HepG2 (cell line): ENCODE measurements around the gene PITHD1. TPM values are rescaled to one million over a fixed set of nuclear protein-coding genes. Genes with fewer than 3 reads are reported as not detected.

ENCODE experiments used
- AGO2 ChIP-seq: fragments of 200-400 bp; formaldehyde crosslinking; optimal IDR thresholded peaks from 2 replicates; pipeline ENCODE3; 2017; ENCODE audit warnings: mild to moderate bottlenecking, low read depth, low read length, moderate library complexity
- CHD2 ChIP-seq: IDR thresholded peaks from 2 replicates; pipeline ENCODE4 v1.6.1; 2011; ENCODE audit warnings: low read depth, low read length, improper control_type of control experiment
- GMEB2 ChIP-seq: IDR thresholded peaks from 2 replicates; pipeline ENCODE4 v1.6.1; 2016; ENCODE audit warnings: missing biosample characterization, missing genetic modification reagents, low read depth
- HMG20B ChIP-seq: conservative IDR thresholded peaks from 2 replicates; pipeline ENCODE4 v1.6.1; 2016; ENCODE audit warnings: missing genetic modification reagents, missing compliant biosample characterization
- IRF9 ChIP-seq: sonication (generic); formaldehyde crosslinking; IDR thresholded peaks from 2 replicates; pipeline ENCODE4 v1.8.0; 2022; ENCODE audit warnings: missing genetic modification reagents, mild to moderate bottlenecking, borderline replicate concordance
- JUN ChIP-seq: sonication (generic); formaldehyde crosslinking; IDR thresholded peaks from 2 replicates; pipeline ENCODE4 v1.4.0; 2020; ENCODE audit warnings: mild to moderate bottlenecking, missing genetic modification reagents
- PRMT3 ChIP-seq: sonication (generic); formaldehyde crosslinking; IDR thresholded peaks from 2 replicates; pipeline ENCODE4 v1.8.1; 2022; ENCODE audit warnings: low read depth, mild to moderate bottlenecking, moderate library complexity, missing genetic modification reagents, borderline replicate concordance
- SALL1 ChIP-seq: sonication (generic); formaldehyde crosslinking; IDR thresholded peaks from 2 replicates; pipeline ENCODE4 v1.8.0; 2022; ENCODE audit warnings: mild to moderate bottlenecking, missing genetic modification reagents
- SAP130 ChIP-seq: IDR thresholded peaks from 2 replicates; pipeline ENCODE4 v1.6.1; 2016; ENCODE audit warnings: low read depth
- TEF ChIP-seq: sonication (generic); formaldehyde crosslinking; IDR thresholded peaks from 2 replicates; pipeline ENCODE4 v1.5.0; 2020; ENCODE audit warnings: missing genetic modification reagents
- TRIM22 ChIP-seq: fragments of 450-650 bp; IDR thresholded peaks from 2 replicates; pipeline ENCODE4 v1.6.1; 2017
- XBP1 ChIP-seq: sonication (generic); formaldehyde crosslinking; IDR thresholded peaks from 2 replicates; pipeline ENCODE4 v1.5.0; 2020; ENCODE audit warnings: missing genetic modification reagents
- ZBTB49 ChIP-seq: sonication (generic); formaldehyde crosslinking; IDR thresholded peaks from 2 replicates; pipeline ENCODE4 v1.4.0; 2020; ENCODE audit warnings: missing genetic modification reagents, borderline replicate concordance
- ZFP36L2 ChIP-seq: sonication (generic); formaldehyde crosslinking; IDR thresholded peaks from 2 replicates; pipeline ENCODE4 v1.4.0; 2020; ENCODE audit warnings: missing genetic modification reagents
- ZGPAT ChIP-seq: IDR thresholded peaks from 2 replicates; pipeline ENCODE4 v1.6.1; 2016; ENCODE audit warnings: mild to moderate bottlenecking
- ZNF225 ChIP-seq: sonication (generic); formaldehyde crosslinking; IDR thresholded peaks from 2 replicates; pipeline ENCODE4 v1.4.0; 2020; ENCODE audit warnings: mild to moderate bottlenecking, missing genetic modification reagents
- ZNF337 ChIP-seq: sonication (generic); formaldehyde crosslinking; IDR thresholded peaks from 2 replicates; pipeline ENCODE4 v1.5.1; 2020; ENCODE audit warnings: missing genetic modification reagents, low read depth, mild to moderate bottlenecking, borderline replicate concordance
- ZNF580 ChIP-seq: IDR thresholded peaks from 2 replicates; pipeline ENCODE4 v1.6.1; 2016; ENCODE audit warnings: low read depth, borderline replicate concordance
- ZNF772 ChIP-seq: sonication (generic); formaldehyde crosslinking; IDR thresholded peaks from 2 replicates; pipeline ENCODE4 v1.5.0; 2020; ENCODE audit warnings: mild to moderate bottlenecking, missing genetic modification reagents
- ZNF792 ChIP-seq: IDR thresholded peaks from 2 replicates; pipeline ENCODE4 v1.6.1; 2016
- polyA plus RNA-seq, 8 experiments: library from polyadenylated mRNA; depleted of rRNA in 3 of 8; stranded (reverse) in 7 of 8; unstranded in 1 of 8; fragments of >200 nt; fragmentation: Illumina TruSeq in 4 of 8; extraction: Trizol in 4 of 8; gene quantifications; 2 replicates each; pipeline versions ENCODE4 v1.2.1 to v1.2.3, GENCODE V29; 2011 to 2016; ENCODE audit warnings: low read depth in 4 of 8, missing spikeins in 1 of 8, mixed read lengths in 1 of 8; ENCODE audit not compliant: insufficient read depth in 1 of 8
- total RNA-seq, 5 experiments: library from RNA; depleted of rRNA; stranded (reverse); fragments of >200 nt; fragmentation: Illumina TruSeq; extraction: Trizol; gene quantifications; 2 replicates each; pipeline ENCODE4 v1.2.3, GENCODE V29; 2016; ENCODE audit warnings: low read depth in 1 of 5

PITHD1 gene
- total and polyA plus RNA-seq, 2 of the 13 experiments (the other 11 are each of a cell fraction or from before 2014, with no cell fraction given), result 28.0 to 37.3 TPM

GRCh38 chr1:23743287-23744152, 34.7 kb upstream of the PITHD1 start, which contains the start of gene ELOA (continued):
- peak; percentile 69; the same call in 1 of the 2 replicates for TF ChIP-seq ZGPAT (CRISPR knock-in tag)
- TF ChIP-seq HMG20B (CRISPR knock-in tag), result peak; percentile 42; the same call in 1 of the 2 replicates
- TF ChIP-seq CHD2, result no peak
- TF ChIP-seq ZBTB49 (CRISPR knock-in tag), result no peak
- TF ChIP-seq JUN (CRISPR knock-in tag), result 0 out of 2 replicates have a peak, but pooled peaks have one; percentile 26
- TF ChIP-seq XBP1, result no peak
- TF ChIP-seq ZNF580 (CRISPR knock-in tag), result 0 out of 2 replicates have a peak, but pooled peaks have one; percentile 39
- no peak for TF ChIP-seq ZFP36L2 (CRISPR knock-in tag)
- TF ChIP-seq AGO2, result peak; percentile 81
- no peak for TF ChIP-seq TEF (CRISPR knock-in tag)
- peak; percentile 69; the same call in 1 of the 2 replicates for TF ChIP-seq IRF9 (CRISPR knock-in tag)
- TF ChIP-seq GMEB2 (CRISPR knock-in tag), result no peak
- TF ChIP-seq SALL1 (CRISPR knock-in tag), result peak; percentile 77
- TF ChIP-seq ZNF792 (CRISPR knock-in tag), result peak; percentile 27; the same call in 1 of the 2 replicates
- 0 out of 2 replicates have a peak, but pooled peaks have one; percentile 73 for TF ChIP-seq ZNF772 (CRISPR knock-in tag)
- no peak for TF ChIP-seq PRMT3 (CRISPR knock-in tag)
- no peak for TF ChIP-seq TRIM22
- peak; percentile 84 for TF ChIP-seq SAP130 (CRISPR knock-in tag)
- peak; percentile 28; the same call in 1 of the 2 replicates for TF ChIP-seq ZNF225
- TF ChIP-seq ZNF337, result no peak
